GM12872 (cell line): ENCODE measurements around the gene ISG20.

Experiments used
- TF ChIP-seq, protein P1 (sequence below): IDR thresholded peaks from 3 replicates; pipeline ENCODE4 v1.5.1; 2011; ENCODE audit warnings: low read depth, mild to moderate bottlenecking, low read length, moderate library complexity; ENCODE audit not compliant: insufficient read depth

The ISG20 gene

DNA sequence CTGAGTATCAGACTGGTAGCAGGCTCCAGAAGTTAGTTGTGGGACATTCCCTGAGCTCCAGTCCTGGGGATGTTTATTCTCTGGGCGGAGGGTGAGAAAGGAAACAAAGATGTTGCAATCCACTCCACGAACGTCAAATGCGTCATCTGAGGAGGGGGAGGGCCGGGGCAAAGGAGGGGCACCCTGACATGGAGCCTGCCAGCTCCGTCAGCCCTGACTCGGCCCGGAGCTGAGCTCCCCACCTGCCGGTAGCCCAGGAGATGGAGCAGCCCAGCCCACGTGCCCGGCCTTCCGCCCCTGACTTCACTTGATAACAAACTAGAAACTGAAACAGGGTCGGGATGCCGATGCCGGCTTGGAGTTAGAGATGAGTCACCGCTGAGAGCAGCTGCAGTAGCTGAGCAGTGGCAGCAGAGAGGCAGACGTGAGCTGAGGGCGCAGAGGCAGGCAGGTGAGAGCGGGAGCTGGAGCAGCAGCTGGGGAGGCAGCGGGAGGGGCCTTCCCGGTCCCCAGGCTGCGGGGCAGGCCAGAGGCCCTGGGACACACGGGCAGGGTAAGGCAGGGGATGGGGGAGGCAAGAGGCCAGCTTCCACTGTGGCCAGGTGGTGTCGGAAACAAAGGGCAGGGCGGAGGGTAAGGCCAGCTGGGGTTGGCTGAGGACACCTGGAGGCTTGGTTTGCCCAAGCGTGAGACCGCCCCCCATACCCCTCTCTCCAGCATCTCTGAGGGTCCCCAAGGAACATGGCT, at the start of gene ISG20:
Gene ISG20, plus strand, starts transcription at position 391 of the 747 bp plus-strand sequence. Its CDS starts 351 bp downstream, at position 742.
- TF ChIP-seq, protein P1, sequence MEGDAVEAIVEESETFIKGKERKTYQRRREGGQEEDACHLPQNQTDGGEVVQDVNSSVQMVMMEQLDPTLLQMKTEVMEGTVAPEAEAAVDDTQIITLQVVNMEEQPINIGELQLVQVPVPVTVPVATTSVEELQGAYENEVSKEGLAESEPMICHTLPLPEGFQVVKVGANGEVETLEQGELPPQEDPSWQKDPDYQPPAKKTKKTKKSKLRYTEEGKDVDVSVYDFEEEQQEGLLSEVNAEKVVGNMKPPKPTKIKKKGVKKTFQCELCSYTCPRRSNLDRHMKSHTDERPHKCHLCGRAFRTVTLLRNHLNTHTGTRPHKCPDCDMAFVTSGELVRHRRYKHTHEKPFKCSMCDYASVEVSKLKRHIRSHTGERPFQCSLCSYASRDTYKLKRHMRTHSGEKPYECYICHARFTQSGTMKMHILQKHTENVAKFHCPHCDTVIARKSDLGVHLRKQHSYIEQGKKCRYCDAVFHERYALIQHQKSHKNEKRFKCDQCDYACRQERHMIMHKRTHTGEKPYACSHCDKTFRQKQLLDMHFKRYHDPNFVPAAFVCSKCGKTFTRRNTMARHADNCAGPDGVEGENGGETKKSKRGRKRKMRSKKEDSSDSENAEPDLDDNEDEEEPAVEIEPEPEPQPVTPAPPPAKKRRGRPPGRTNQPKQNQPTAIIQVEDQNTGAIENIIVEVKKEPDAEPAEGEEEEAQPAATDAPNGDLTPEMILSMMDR: peak; percentile 50

DNA sequence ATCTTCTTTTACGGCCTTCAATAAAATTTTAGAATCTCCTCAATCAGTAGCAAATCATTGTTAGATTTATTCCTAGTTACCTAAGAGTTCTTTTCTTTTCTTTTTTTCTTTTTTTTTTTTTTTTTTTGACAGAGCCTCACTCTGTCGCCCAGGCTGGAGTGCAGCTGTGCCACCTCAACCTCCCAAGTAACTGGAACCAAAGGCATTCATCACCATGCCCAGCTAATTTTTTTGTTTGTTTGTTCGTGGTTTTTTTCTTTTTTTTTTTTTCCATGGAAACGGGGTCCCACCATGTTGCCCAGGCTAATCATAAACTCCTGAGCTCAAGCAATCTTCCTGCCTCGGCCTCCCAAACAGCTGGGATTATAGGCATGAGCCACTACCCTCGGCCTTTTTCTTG, 48.1 kb upstream of the ISG20 start:
- TF ChIP-seq, protein P1: no peak

DNA sequence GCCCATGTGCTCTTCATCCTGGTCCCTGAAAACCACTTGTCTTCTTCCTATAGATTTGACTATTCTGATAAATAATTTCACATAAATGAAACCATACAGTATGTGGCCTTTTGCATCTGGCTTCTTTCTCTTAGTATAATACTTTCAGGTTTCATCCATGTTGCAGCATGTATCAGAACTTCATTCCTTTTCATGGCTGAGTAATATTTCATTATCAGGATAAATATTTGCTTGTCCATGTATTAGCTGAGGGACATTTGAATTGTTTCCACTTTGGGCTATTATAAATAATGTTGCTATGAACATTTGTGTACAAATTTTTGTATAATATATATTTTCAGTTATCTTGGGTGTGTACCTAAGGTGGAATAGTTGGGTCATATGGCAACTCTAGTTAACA, 47.4 kb upstream of the ISG20 start:
- TF ChIP-seq, protein P1: no peak

DNA sequence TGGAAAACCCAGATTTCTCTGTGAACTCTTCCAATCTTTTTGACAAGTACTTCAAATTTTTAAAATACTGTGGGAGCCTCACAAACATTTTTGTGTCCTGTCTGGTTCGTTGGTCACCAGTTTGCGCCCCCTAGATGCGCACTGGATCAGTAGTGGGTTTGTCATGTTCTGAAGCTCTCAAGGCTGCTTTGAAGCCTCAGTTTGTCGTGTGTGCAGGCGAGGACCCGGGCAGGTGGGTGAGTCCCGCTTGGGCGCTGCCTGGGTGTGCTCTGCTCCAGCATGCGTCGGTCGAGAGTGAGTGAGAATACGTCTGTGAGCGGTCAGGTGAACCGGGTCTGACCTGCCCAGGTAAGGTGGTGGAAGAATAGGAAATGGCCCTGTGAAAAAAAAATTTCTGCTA, 34.9 kb upstream of the ISG20 start:
- TF ChIP-seq, protein P1: no peak

DNA sequence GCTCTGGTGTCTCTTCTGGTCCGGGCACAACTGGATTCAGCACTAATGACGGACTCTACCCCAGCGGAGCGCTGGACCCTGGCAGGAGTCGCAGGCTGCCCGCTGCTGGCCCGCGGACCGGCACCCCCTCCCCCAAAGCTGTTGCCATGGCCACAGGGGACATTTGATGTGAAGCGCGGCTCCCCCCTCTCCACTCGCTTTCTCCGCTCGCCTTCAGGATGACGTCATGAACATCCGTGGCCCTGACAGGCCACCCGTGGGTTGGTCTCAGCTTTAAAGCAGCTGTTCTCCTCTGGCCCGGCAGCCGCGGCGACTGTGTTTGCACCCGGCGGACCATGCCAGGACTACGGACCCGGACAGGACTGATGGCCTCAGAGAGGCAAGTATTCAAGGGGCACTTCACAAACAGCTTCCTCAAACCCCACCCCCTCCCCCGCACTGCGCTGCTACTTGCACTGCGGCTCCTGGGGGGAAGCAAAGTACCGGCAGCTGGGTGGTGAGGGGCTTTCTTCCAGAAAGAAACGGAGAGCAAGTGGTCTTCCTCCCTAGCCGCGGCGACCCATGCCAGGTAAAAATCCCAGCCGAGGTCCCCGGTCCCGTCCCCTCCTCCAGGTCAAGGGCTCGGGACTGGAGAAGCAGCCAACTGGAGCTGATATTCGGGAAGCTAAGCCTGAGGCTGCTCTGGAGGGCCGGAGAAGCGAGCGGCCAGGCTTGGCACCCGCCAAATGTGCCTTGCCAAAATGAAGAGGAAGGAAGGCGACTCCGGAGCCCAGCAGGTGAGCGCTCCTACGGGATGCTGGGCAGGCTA, 34.2 kb upstream of the ISG20 start:
- TF ChIP-seq, protein P1: no peak

DNA sequence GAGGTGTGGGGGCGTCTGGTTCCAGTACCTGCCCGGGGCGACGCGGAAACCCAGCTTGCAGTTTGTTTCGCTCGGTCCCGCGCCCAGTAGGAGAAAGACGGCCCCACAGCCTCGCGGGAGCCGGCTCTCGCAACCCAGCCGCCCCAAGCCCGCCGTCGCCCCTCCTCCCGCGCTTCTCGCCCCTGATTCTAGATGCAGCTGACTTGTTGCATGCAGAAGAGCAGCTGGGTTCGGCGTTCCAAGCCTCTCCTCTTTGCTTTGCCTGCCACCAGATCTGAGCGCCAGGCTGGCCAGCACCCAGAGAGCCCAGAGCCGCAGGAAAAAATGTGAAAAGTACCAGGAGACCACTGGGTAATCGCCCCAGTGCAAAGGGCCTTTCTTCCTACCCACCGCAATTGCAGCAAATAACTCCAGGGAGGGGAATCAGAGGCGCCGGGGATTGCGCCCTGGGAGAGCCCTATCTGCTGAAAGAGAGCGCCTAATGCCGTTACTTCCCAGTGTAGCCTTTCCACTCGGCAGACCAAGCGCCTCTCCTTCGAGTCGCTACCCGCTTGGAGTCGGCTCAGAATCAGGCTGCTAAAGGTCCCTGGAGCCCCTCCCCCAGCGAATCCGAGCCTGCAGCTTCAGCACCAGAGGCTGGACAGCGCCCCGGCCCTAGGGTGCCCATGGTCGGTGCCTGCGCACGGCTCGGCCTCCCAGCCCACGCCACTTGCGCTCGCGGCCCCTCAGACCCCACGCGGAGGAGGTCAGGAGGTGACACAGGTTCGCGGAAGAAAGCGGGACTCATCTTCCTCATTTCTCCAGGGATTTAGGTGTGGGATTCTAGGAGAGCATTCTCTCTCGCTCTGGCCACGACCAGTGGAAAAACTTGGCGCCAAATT, 33.4 kb upstream of the ISG20 start:
- TF ChIP-seq, protein P1: no peak
